ENCODE data around the gene MACROD1. TPM values are rescaled to one million over a fixed set of nuclear protein-coding genes. Genes with fewer than 3 reads are reported as not detected.

MACROD1 gene
- total RNA-seq, 2 experiments from 2014 or later: 38.7 to 48.6 TPM

GRCh38 chr11:64110465-64111375 is 55.2 kb downstream of the MACROD1 start:
- Mint-ChIP-seq H3K4me1 (ENCODE audit: low read depth) (no peaks in the 10 kb centered on the region), H3K9me3 (no peaks in the 10 kb centered on the region), H3K27me3 (ENCODE audit: low read depth) (no peaks in the 10 kb centered on the region), H3K36me3 (ENCODE audit: low read depth) (no peaks in the 10 kb centered on the region), H3K27ac (no peak overlapping the region), H3K4me3 (no peak overlapping the region)
- intact Hi-C loops (cut with micrococcal nuclease): no loop called here
- CTCF ChIA-PET: no interaction called here
- DNase-seq: no peak

DNA sequence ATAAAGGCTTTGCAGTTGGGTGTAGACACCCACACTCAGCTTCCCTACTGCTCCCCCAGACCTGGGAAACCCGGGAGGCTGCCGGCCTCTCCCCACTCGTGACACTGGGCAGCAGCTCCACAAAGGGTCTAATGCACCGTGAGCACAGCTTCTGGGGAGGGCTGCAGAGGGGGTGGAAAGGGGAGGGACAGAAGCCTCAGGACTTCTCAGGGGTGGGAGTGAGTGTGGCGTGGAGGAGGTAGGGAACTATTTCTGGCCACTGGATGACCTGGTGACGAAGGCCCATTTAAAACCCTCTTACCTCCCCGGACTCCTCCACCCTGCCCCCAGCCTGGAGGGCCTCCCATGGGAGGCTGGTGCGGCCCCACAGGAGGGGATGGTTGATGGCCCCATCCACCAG is 56.6 kb downstream of the MACROD1 start:
- Mint-ChIP-seq H3K27me3 (ENCODE audit: low read depth) (no peaks in the 10 kb centered on the region), H3K27ac (no peak overlapping the region), H3K36me3 (ENCODE audit: low read depth) (no peaks in the 10 kb centered on the region), H3K9me3 (no peaks in the 10 kb centered on the region), H3K4me3 (no peak overlapping the region), H3K4me1 (ENCODE audit: low read depth) (no peaks in the 10 kb centered on the region)
- CTCF ChIA-PET: no interaction called here
- intact Hi-C loops (cut with micrococcal nuclease): no loop called here
- DNase-seq: no peak

- Mint-ChIP-seq H3K4me3 (no peak overlapping the region), H3K27me3 (ENCODE audit: low read depth) (no peaks in the 10 kb centered on the region), H3K27ac (no peak overlapping the region), H3K4me1 (ENCODE audit: low read depth) (no peaks in the 10 kb centered on the region), H3K9me3 (no peaks in the 10 kb centered on the region), H3K36me3 (ENCODE audit: low read depth) (no peaks in the 10 kb centered on the region)
- intact Hi-C loops (cut with micrococcal nuclease): no loop called here
- DNase-seq: no peak
- CTCF ChIA-PET: interaction anchor here (0.6 kb wide), 1 partner anchor 224 kb away, joined by 5 read pairs; no protein-coding TSS in a partner anchor
Observed at GRCh38 chr11:64107303-64107702, 58.6 kb downstream of the MACROD1 start.

DNA sequence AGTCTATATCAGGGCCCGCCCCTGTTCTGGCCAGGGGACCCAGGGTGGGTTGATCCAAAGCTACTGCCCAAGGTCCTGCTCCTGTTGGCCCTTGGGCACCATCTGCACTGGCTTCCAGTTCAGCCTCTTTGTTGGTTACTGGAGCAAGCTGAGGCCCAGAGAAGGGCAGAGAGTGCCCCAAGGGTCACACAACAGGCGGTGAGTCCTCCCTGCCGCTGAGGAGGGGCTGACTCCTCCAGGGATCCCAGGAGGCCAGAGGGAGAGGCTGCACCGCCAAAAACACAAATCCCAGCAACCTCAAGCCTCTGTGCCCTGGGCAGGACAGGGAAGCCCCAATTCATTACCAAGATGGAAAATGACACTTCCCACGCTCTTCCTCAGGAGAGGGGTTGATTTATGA is 61.3 kb downstream of the MACROD1 start:
- H3K4me3 Mint-ChIP-seq: no peak overlapping the region
- CTCF ChIA-PET: no interaction called here
- H3K4me1 Mint-ChIP-seq (ENCODE audit: low read depth): no peaks in the 10 kb centered on the region

GRCh38 chr11:64103277-64103985 is 62.5 kb downstream of the MACROD1 start:
- H3K27me3 Mint-ChIP-seq (ENCODE audit: low read depth): no peaks in the 10 kb centered on the region
- no peak overlapping the region for H3K27ac Mint-ChIP-seq
- intact Hi-C loops (cut with micrococcal nuclease): no loop called here
- no peaks in the 10 kb centered on the region for H3K36me3 Mint-ChIP-seq (ENCODE audit: low read depth)
- no peaks in the 10 kb centered on the region for H3K9me3 Mint-ChIP-seq
- H3K4me1 Mint-ChIP-seq (ENCODE audit: low read depth): no peaks in the 10 kb centered on the region
- no peak overlapping the region for H3K4me3 Mint-ChIP-seq
- no peak for DNase-seq
- CTCF ChIA-PET: no interaction called here

More for the DNA sequence above, 61.3 kb downstream of the MACROD1 start:
- intact Hi-C loops (cut with micrococcal nuclease): no loop called here
- Mint-ChIP-seq H3K36me3 (ENCODE audit: low read depth) (no peaks in the 10 kb centered on the region), H3K27ac (no peak overlapping the region), H3K27me3 (ENCODE audit: low read depth) (no peaks in the 10 kb centered on the region), H3K9me3 (no peaks in the 10 kb centered on the region)
- DNase-seq: no peak

GRCh38 chr11:64102005-64102738 is 63.7 kb downstream of the MACROD1 start:
- no peak for DNase-seq
- no peak overlapping the region for H3K4me3 Mint-ChIP-seq
- intact Hi-C loops (cut with micrococcal nuclease): no loop called here
- H3K4me1 Mint-ChIP-seq (ENCODE audit: low read depth): no peaks in the 10 kb centered on the region
- no peaks in the 10 kb centered on the region for H3K27me3 Mint-ChIP-seq (ENCODE audit: low read depth)
- no peak overlapping the region for H3K27ac Mint-ChIP-seq
- CTCF ChIA-PET: no interaction called here
- no peaks in the 10 kb centered on the region for H3K36me3 Mint-ChIP-seq (ENCODE audit: low read depth)
- no peaks in the 10 kb centered on the region for H3K9me3 Mint-ChIP-seq

- no peaks in the 10 kb centered on the region for H3K4me1 Mint-ChIP-seq (ENCODE audit: low read depth)
- H3K4me3 Mint-ChIP-seq: no peak overlapping the region
- no peak overlapping the region for H3K27ac Mint-ChIP-seq
- intact Hi-C loops (cut with micrococcal nuclease): no loop called here
- DNase-seq: no peak
- no peaks in the 10 kb centered on the region for H3K36me3 Mint-ChIP-seq (ENCODE audit: low read depth)
- H3K27me3 Mint-ChIP-seq (ENCODE audit: low read depth): no peaks in the 10 kb centered on the region
- CTCF ChIA-PET: no interaction called here
- H3K9me3 Mint-ChIP-seq: no peaks in the 10 kb centered on the region
Observed at GRCh38 chr11:64101461-64101860, 64.5 kb downstream of the MACROD1 start.

DNA sequence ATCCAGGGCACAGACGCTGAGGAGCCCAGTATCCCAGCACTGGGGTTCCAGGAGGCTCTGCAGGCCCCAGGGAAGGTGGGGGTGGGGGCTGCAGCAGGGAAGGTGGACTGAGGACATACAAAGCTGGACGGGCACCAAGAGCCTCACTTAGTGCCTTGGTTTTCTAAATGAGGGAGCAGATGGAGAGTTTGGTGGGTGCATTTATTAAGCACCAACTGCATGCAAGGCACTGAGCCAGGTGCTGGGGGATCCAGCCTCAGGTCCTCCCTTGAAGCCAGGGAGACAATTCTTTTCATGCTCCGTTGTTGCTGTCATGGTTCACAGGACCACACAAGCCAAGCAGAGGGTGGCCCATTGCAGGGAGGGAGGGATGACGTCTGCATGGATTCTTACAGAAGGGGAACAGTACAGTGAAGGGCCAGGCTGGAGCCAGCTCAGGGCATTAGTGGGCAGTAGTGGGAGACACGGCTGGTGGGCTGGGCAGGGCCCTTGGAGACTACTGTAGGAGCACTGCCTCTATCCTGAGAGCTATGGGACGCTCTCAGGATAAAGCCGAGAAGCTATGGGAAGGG is 65.0 kb downstream of the MACROD1 start:
- H3K27me3 Mint-ChIP-seq (ENCODE audit: low read depth): no peaks in the 10 kb centered on the region
- no peak for DNase-seq
- no peak overlapping the region for H3K27ac Mint-ChIP-seq
- no peaks in the 10 kb centered on the region for H3K4me1 Mint-ChIP-seq (ENCODE audit: low read depth)
- H3K36me3 Mint-ChIP-seq (ENCODE audit: low read depth): no peaks in the 10 kb centered on the region
- H3K4me3 Mint-ChIP-seq: no peak overlapping the region
- H3K9me3 Mint-ChIP-seq: no peaks in the 10 kb centered on the region
- intact Hi-C loops (cut with micrococcal nuclease): no loop called here
- CTCF ChIA-PET: no interaction called here

GRCh38 chr11:64100360-64100759 is 65.6 kb downstream of the MACROD1 start:
- Mint-ChIP-seq H3K4me1 (ENCODE audit: low read depth) (no peaks in the 10 kb centered on the region), H3K27ac (no peak overlapping the region), H3K27me3 (ENCODE audit: low read depth) (no peaks in the 10 kb centered on the region), H3K36me3 (ENCODE audit: low read depth) (no peaks in the 10 kb centered on the region), H3K4me3 (no peak overlapping the region), H3K9me3 (no peaks in the 10 kb centered on the region)
- intact Hi-C loops (cut with micrococcal nuclease): no loop called here
- CTCF ChIA-PET: no interaction called here
- no peak for DNase-seq

GRCh38 chr11:64099436-64099835 is 66.5 kb downstream of the MACROD1 start:
- no peak overlapping the region for H3K4me3 Mint-ChIP-seq
- H3K27ac Mint-ChIP-seq: no peak overlapping the region
- intact Hi-C loops (cut with micrococcal nuclease): no loop called here
- H3K4me1 Mint-ChIP-seq (ENCODE audit: low read depth): no peaks in the 10 kb centered on the region
- no peaks in the 10 kb centered on the region for H3K36me3 Mint-ChIP-seq (ENCODE audit: low read depth)
- H3K27me3 Mint-ChIP-seq (ENCODE audit: low read depth): no peaks in the 10 kb centered on the region
- H3K9me3 Mint-ChIP-seq: no peaks in the 10 kb centered on the region
- CTCF ChIA-PET: no interaction called here
- DNase-seq: no peak

DNA sequence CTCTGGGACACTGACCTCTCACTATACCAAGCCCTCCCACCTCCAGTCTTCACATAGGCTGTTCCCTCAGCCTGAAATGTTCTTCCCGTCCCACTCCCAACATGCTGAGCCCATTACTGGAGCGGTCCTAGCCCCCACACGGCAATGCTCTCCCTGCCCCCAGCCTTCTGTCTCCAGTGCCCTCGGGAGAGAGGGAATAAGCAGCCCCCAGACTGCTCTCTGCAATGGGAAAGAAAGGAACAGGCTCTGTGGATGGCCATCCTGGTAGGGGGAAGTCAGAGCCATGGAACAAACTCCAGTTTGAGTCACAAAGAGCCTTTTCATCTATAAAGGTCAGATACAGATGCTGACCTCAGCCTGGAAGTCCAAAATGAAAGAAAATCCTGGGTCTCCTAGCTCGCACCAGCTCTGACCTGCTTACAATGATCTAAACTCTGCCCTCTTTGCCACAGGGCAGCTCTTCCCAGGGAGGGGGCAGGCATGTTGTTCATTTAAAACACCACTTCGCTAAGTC is 67.5 kb downstream of the MACROD1 start:
- no peak for DNase-seq
- intact Hi-C loops (cut with micrococcal nuclease): no loop called here
- CTCF ChIA-PET: interaction anchor here (0.6 kb wide), 1 partner anchor 120 kb away, joined by 3 read pairs; no protein-coding TSS in a partner anchor
- no peak overlapping the region for H3K27ac Mint-ChIP-seq
- H3K27me3 Mint-ChIP-seq (ENCODE audit: low read depth): no peaks in the 10 kb centered on the region
- H3K36me3 Mint-ChIP-seq (ENCODE audit: low read depth): no peaks in the 10 kb centered on the region
- no peaks in the 10 kb centered on the region for H3K4me1 Mint-ChIP-seq (ENCODE audit: low read depth)
- no peak overlapping the region for H3K4me3 Mint-ChIP-seq
- H3K9me3 Mint-ChIP-seq: no peaks in the 10 kb centered on the region
